ENCODE results near the gene NDUFAF3. TPM values are rescaled to one million over a fixed set of nuclear protein-coding genes. Genes with fewer than 3 reads are reported as not detected.

NDUFAF3 gene
- total RNA-seq (10 to 100 TPM; 77.9 to 85.7 TPM), polyA plus RNA-seq (100 to 1,000 TPM; 145 to 169 TPM)

GRCh38 chr3:49021813-49022687 is at the start of gene NDUFAF3:
Gene NDUFAF3, plus strand, starts transcription at chr3:49022121. Its CDS starts 24 bp downstream, at chr3:49022145.
- H3K27ac Mint-ChIP-seq: peak within 1 kb of the TSS; percentile 93 to 99 (median 98)
- peaks cover 16 to 74% (median 41%) of the 10 kb centered on the region in 4 donors for H3K4me1 Mint-ChIP-seq
- Histone ChIP-seq H3K4me3 (ENCODE audit: low read length in 2 of 2) (peak within 1 kb of the TSS; percentile 65 to 98), H3K9me3 (ENCODE audit: control insufficient read depth in 1 of 2, low read length in 2 of 2) (no peaks in the 10 kb centered on the region), H3K36me3 (ENCODE audit: insufficient read depth, low read length) (peaks cover 38% of the 10 kb centered on the region), H3K27me3 (ENCODE audit: insufficient read depth, low read length) (no peaks in the 10 kb centered on the region), H3K27ac (ENCODE audit: low read depth, low read length) (peak within 1 kb of the TSS; percentile 97), H3K4me1 (ENCODE audit: insufficient read depth, low read length) (peaks cover 43% of the 10 kb centered on the region)
- intact Hi-C loops (cut with micrococcal nuclease): loop anchor here (1.0 to 10.0 kb wide), 6 partner anchors 7 to 323 kb away; partner anchors contain the start of genes IMPDH2, P4HTM, QRICH1 and SLC25A20
- H3K27me3 Mint-ChIP-seq: no peaks in the 10 kb centered on the region
- DNase-seq: peak; percentile 89 to 91 (median 90)
- peak within 1 kb of the TSS; percentile 94 to 98 (median 96) for H3K4me3 Mint-ChIP-seq
- peaks cover 19 to 46% of the 10 kb centered on the region in 2 donors for H3K36me3 Mint-ChIP-seq
- POLR2A ChIA-PET (ENCODE audit: partially characterized antibody): interaction anchor here (0.6 to 22.1 kb wide), 34 partner anchors 1 to 918 kb away, joined by 3 to 629 read pairs (median 4); partner anchors contain the start of genes ARIH2, CCDC51, DALRD3 and IMPDH2
- CTCF ChIA-PET (ENCODE audit: partially characterized antibody): interaction anchor here (0.9 to 15.4 kb wide), 13 partner anchors 9 to 582 kb away, joined by 3 to 216 read pairs (median 6); partner anchors contain the start of genes KLHDC8B, P4HTM, QRICH1 and TMA7
- H3K9me3 Mint-ChIP-seq: peaks cover 0 to 1% (median 0%) of the 10 kb centered on the region in 8 donors

DNA sequence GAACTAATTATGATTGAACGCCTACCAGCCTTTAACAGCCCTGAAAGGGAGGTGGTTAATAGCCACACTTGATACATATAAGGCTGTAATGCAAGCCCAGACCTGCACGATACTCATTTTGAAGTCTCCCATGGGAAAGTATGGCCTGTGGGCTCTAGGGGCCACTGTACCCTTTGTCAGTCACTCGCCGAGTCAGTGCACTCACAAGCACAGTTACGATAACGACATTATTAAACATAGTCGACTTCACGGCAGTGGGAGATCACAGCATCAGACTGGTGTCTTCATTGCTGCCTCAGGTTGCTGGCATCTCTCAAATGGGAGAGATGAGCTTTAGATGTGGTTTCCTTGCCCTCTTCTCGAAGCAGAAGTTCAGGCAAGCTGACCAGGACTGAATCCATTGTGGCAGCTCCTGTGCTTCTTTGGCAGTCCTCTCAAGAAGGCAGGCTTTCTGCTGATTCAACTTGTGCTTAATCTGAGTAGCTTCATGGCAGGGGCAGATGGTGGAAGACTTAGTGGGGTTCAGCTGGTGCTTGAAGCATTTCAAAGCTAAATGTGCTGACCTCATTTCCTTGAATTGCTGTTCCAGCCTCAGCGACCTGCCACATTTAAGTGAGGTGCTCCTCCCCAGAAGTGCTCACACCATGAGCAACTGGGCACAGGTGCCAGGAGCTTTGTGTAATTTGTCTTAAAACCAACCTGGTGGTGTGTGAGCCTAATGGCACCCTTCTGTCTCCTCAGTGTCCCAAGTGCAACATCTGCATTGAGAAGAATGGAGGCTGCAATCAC is 47.7 kb upstream of the NDUFAF3 start:
- no peak overlapping the region for H3K4me3 ChIP-seq (ENCODE audit: low read length in 2 of 2)
- ChIA-PET POLR2A (ENCODE audit: partially characterized antibody) (interaction anchor here (1.0 to 1.2 kb wide), 2 partner anchors 13 to 18 kb away, joined by 3 to 4 read pairs; no protein-coding TSS in a partner anchor), CTCF (ENCODE audit: partially characterized antibody) (interaction anchor here (1.3 to 2.0 kb wide), 3 partner anchors 10 to 15 kb away, joined by 3 to 10 read pairs (median 4); partner anchors contain the start of gene P4HTM)
- no peaks in the 10 kb centered on the region for H3K4me1 ChIP-seq (ENCODE audit: insufficient read depth, low read length)
- intact Hi-C loops (cut with micrococcal nuclease): no loop called here
- peaks cover 69% of the 10 kb centered on the region for H3K36me3 ChIP-seq (ENCODE audit: insufficient read depth, low read length)
- Mint-ChIP-seq H3K4me3 (no peak overlapping the region), H3K36me3 (peaks cover 51 to 68% of the 10 kb centered on the region in 2 donors), H3K27ac (peak overlapping the region in 2 of 7 donors; percentile 14 to 46), H3K27me3 (no peaks in the 10 kb centered on the region), H3K4me1 (peaks cover 0 to 8% (median 0%) of the 10 kb centered on the region in 4 donors), H3K9me3 (no peaks in the 10 kb centered on the region)
- no peaks in the 10 kb centered on the region for H3K27me3 ChIP-seq (ENCODE audit: insufficient read depth, low read length)
- DNase-seq: no peak
- no peaks in the 10 kb centered on the region for H3K9me3 ChIP-seq (ENCODE audit: control insufficient read depth in 1 of 2, low read length in 2 of 2)
- no peak overlapping the region for H3K27ac ChIP-seq (ENCODE audit: low read depth, low read length)

GRCh38 chr3:48979451-48979850 is 42.5 kb upstream of the NDUFAF3 start:
- no peaks in the 10 kb centered on the region for H3K27me3 Mint-ChIP-seq
- Histone ChIP-seq H3K9me3 (ENCODE audit: control insufficient read depth in 1 of 2, low read length in 2 of 2) (no peaks in the 10 kb centered on the region), H3K27ac (ENCODE audit: low read depth, low read length) (no peak overlapping the region), H3K4me1 (ENCODE audit: insufficient read depth, low read length) (no peaks in the 10 kb centered on the region), H3K27me3 (ENCODE audit: insufficient read depth, low read length) (no peaks in the 10 kb centered on the region), H3K4me3 (ENCODE audit: low read length in 2 of 2) (no peak overlapping the region), H3K36me3 (ENCODE audit: insufficient read depth, low read length) (peaks cover 59% of the 10 kb centered on the region)
- peaks cover 0 to 5% (median 0%) of the 10 kb centered on the region in 4 donors for H3K4me1 Mint-ChIP-seq
- ChIA-PET CTCF (ENCODE audit: partially characterized antibody) (no interaction called here), POLR2A (ENCODE audit: partially characterized antibody) (interaction anchor here (1.0 kb wide), 1 partner anchor 114 kb away, joined by 3 read pairs; no protein-coding TSS in a partner anchor)
- no peak for DNase-seq
- H3K36me3 Mint-ChIP-seq: peaks cover 56 to 75% of the 10 kb centered on the region in 2 donors
- peak overlapping the region in 4 of 7 donors; percentile 3 to 69 (median 44) for H3K27ac Mint-ChIP-seq
- no peaks in the 10 kb centered on the region for H3K9me3 Mint-ChIP-seq
- intact Hi-C loops (cut with micrococcal nuclease): no loop called here
- no peak overlapping the region for H3K4me3 Mint-ChIP-seq

DNA sequence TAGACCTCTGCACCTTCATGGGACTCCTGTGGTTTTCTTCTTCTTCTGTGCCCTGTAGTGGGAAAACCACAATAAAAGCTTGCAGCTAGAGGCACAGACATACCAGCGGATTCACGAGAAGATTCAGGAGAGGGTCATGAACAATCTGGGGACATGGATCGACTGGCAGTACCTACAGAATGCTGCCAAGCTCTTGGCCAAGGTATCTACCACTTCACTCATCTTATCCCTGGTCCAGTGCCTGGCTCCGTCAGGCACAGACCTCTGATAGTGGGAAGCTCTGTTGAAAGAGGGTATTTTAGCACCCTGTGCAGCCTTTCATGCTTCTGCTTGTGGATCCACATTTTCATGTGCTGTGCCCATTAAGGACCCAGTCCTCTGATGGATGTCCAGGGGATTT is 41.6 kb upstream of the NDUFAF3 start:
- H3K4me1 Mint-ChIP-seq: peaks cover 0 to 4% (median 0%) of the 10 kb centered on the region in 4 donors
- no peaks in the 10 kb centered on the region for H3K27me3 Mint-ChIP-seq
- POLR2A ChIA-PET (ENCODE audit: partially characterized antibody): no interaction called here
- Histone ChIP-seq H3K9me3 (ENCODE audit: control insufficient read depth in 1 of 2, low read length in 2 of 2) (no peaks in the 10 kb centered on the region), H3K4me3 (ENCODE audit: low read length in 2 of 2) (no peak overlapping the region), H3K4me1 (ENCODE audit: insufficient read depth, low read length) (no peaks in the 10 kb centered on the region), H3K27ac (ENCODE audit: low read depth, low read length) (no peak overlapping the region), H3K36me3 (ENCODE audit: insufficient read depth, low read length) (peaks cover 57% of the 10 kb centered on the region), H3K27me3 (ENCODE audit: insufficient read depth, low read length) (no peaks in the 10 kb centered on the region)
- CTCF ChIA-PET (ENCODE audit: partially characterized antibody): no interaction called here
- H3K9me3 Mint-ChIP-seq: no peaks in the 10 kb centered on the region
- peak overlapping the region in 1 of 7 donors; percentile 59 for H3K27ac Mint-ChIP-seq
- intact Hi-C loops (cut with micrococcal nuclease): no loop called here
- DNase-seq: no peak
- H3K4me3 Mint-ChIP-seq: no peak overlapping the region
- H3K36me3 Mint-ChIP-seq: peaks cover 55 to 70% of the 10 kb centered on the region in 2 donors

DNA sequence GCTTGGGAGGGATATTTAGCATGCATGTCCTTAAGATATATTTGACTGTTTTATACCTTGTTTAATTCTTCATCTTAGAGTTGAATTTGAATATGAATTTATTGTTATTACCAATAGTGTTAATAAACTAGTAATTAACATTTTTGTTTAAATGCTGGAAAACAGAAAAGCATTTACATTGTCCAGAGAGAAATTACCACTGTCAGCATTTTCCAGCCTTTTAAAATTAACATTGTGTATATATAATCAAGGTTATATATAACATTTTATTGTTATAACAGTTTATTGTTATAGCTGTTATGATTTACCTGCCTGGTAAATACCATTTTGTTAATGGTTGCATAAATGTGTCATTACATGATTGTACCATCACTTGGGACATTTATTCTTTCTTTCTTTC is 39.9 kb upstream of the NDUFAF3 start:
- Histone ChIP-seq H3K4me3 (ENCODE audit: low read length in 2 of 2) (no peak overlapping the region), H3K9me3 (ENCODE audit: control insufficient read depth in 1 of 2, low read length in 2 of 2) (no peaks in the 10 kb centered on the region), H3K4me1 (ENCODE audit: insufficient read depth, low read length) (no peaks in the 10 kb centered on the region), H3K36me3 (ENCODE audit: insufficient read depth, low read length) (peaks cover 47% of the 10 kb centered on the region), H3K27me3 (ENCODE audit: insufficient read depth, low read length) (no peaks in the 10 kb centered on the region), H3K27ac (ENCODE audit: low read depth, low read length) (no peak overlapping the region)
- Mint-ChIP-seq H3K9me3 (no peaks in the 10 kb centered on the region), H3K27me3 (no peaks in the 10 kb centered on the region), H3K27ac (peak overlapping the region in 2 of 7 donors; percentile 37 to 70), H3K36me3 (peaks cover 51 to 67% of the 10 kb centered on the region in 2 donors), H3K4me3 (no peak overlapping the region), H3K4me1 (peaks cover 0 to 4% (median 1%) of the 10 kb centered on the region in 4 donors)
- intact Hi-C loops (cut with micrococcal nuclease): no loop called here
- CTCF ChIA-PET (ENCODE audit: partially characterized antibody): no interaction called here
- DNase-seq: no peak
- POLR2A ChIA-PET (ENCODE audit: partially characterized antibody): no interaction called here

- H3K36me3 Mint-ChIP-seq: peaks cover 50 to 67% of the 10 kb centered on the region in 2 donors
- H3K27me3 Mint-ChIP-seq: no peaks in the 10 kb centered on the region
- H3K9me3 Mint-ChIP-seq: no peaks in the 10 kb centered on the region
- DNase-seq: no peak
- peaks cover 1 to 5% (median 2%) of the 10 kb centered on the region in 4 donors for H3K4me1 Mint-ChIP-seq
- Histone ChIP-seq H3K9me3 (ENCODE audit: control insufficient read depth in 1 of 2, low read length in 2 of 2) (no peaks in the 10 kb centered on the region), H3K4me1 (ENCODE audit: insufficient read depth, low read length) (peaks cover 5% of the 10 kb centered on the region), H3K36me3 (ENCODE audit: insufficient read depth, low read length) (peaks cover 47% of the 10 kb centered on the region), H3K27me3 (ENCODE audit: insufficient read depth, low read length) (no peaks in the 10 kb centered on the region), H3K27ac (ENCODE audit: low read depth, low read length) (no peak overlapping the region), H3K4me3 (ENCODE audit: low read length in 2 of 2) (no peak overlapping the region)
- intact Hi-C loops (cut with micrococcal nuclease): no loop called here
- ChIA-PET CTCF (ENCODE audit: partially characterized antibody) (no interaction called here), POLR2A (ENCODE audit: partially characterized antibody) (no interaction called here)
- no peak overlapping the region for H3K4me3 Mint-ChIP-seq
- peak overlapping the region in 2 of 7 donors; percentile 37 to 42 for H3K27ac Mint-ChIP-seq
Measured at GRCh38 chr3:48982686-48983085, 39.2 kb upstream of the NDUFAF3 start.

Measured in CD4-positive, alpha-beta memory T cell (primary cell).